Astrocyte of the spinal cord (primary cell): ENCODE data around the gene DEK.

Source experiments
- DNase-seq: peaks from one replicate; pipeline ENCODE4 v3.0.0; 2011; ENCODE audit warnings: low read depth, low spot score
- H3K4me3 ChIP-seq: 2 replicates; pipeline ENCODE4 v1.5.1; 2011; ENCODE audit warnings: low read depth, mild to moderate bottlenecking, low read length, moderate library complexity
- in situ Hi-C: cut with HindIII; loops from 2 replicates; pipeline ENCODE4 v1.10.0; 2017; ENCODE audit warnings: low sequenced_read_pairs
- TF ChIP-seq, protein P1 (sequence below): IDR thresholded peaks from 2 replicates; pipeline ENCODE4 v1.5.1; 2012; ENCODE audit warnings: low read depth, mild to moderate bottlenecking, low read length, inconsistent platforms

DEK gene

DNA sequence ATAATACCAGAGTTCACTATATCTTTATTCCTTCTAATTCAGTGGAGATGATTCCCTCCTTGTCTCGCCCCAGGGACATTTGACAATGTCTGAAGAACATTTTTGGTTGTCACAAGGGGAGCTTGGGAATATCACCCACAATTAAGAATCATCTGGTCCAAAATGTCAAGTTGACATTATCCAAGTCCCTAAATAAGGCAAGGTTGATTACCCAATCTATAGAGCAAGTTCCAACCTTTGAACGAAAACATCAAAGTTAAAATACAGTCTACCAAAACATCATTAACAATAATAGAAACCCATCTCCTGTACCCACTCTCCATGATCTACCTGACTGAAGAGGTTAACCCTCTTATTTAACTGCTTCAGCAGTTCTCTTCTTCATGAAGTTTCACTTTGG, 15.6 kb downstream of the DEK start:
- no peak overlapping the region for H3K4me3 ChIP-seq
- in situ Hi-C loops = no loop called here
- no peak for DNase-seq
- TF ChIP-seq, protein P1, sequence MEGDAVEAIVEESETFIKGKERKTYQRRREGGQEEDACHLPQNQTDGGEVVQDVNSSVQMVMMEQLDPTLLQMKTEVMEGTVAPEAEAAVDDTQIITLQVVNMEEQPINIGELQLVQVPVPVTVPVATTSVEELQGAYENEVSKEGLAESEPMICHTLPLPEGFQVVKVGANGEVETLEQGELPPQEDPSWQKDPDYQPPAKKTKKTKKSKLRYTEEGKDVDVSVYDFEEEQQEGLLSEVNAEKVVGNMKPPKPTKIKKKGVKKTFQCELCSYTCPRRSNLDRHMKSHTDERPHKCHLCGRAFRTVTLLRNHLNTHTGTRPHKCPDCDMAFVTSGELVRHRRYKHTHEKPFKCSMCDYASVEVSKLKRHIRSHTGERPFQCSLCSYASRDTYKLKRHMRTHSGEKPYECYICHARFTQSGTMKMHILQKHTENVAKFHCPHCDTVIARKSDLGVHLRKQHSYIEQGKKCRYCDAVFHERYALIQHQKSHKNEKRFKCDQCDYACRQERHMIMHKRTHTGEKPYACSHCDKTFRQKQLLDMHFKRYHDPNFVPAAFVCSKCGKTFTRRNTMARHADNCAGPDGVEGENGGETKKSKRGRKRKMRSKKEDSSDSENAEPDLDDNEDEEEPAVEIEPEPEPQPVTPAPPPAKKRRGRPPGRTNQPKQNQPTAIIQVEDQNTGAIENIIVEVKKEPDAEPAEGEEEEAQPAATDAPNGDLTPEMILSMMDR = no peak

DNA sequence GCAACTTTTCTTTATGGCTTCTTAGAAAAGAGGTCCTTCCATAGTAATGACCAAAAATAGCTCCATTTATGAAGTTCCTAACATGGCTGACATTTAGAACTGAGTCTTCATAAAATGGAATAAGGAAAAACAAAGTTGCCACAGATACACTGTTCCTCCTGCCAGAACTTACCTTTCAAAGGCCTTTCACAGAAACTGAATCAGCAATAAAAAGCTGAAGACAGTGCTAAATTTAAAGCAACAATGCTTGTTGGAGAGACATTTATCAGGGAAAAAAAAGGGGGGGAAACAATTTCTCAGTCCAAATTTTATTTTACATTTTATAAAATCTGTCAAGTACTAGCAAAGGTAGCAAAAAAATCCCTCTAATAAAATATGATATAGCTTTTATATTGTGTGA, 17.3 kb downstream of the DEK start:
- no peak overlapping the region for H3K4me3 ChIP-seq
- in situ Hi-C loops = no loop called here
- TF ChIP-seq, protein P1 = no peak
- no peak for DNase-seq

DNA sequence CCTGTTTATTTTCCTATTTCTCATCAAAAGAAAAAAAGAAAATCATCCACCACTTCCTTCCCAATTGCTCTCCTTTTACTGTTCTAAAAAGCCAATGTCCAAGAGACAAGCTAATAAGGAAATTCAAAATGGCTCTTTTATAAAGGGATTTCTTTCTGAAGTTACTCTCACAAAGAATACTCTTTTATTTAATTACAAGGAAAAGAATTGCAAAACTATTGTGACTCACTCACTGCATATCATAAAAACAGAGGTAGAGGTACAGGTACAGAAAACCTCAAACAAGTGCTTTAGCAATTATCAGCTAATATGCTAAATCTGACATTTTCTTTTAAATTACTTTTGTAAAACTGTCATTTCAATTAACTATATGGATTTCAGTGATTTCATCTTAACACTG, 18.1 kb downstream of the DEK start:
- in situ Hi-C loops = no loop called here
- no peak for DNase-seq
- H3K4me3 ChIP-seq = no peak overlapping the region
- TF ChIP-seq, protein P1 = no peak

DNA sequence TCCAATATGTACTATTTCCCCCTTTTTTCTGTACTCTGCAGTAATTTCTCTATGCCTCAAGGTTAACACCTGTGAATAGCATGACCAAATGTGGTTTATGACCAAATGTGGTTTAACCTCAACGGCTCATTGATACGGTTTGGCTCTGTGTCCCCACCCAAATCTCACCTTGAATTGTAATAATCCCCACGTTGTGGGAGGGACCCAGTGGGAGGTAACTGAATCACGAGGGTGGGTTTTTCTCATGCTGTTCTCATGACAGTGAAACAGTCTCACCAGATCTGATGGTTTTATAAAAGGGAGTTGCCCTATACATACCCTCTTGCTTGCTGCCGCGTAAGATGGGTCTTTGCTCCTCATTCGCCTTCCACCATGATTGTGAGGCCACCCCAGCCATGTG, 18.7 kb downstream of the DEK start:
- TF ChIP-seq, protein P1 = no peak
- DNase-seq = no peak
- H3K4me3 ChIP-seq = no peak overlapping the region
- in situ Hi-C loops = no loop called here

DNA sequence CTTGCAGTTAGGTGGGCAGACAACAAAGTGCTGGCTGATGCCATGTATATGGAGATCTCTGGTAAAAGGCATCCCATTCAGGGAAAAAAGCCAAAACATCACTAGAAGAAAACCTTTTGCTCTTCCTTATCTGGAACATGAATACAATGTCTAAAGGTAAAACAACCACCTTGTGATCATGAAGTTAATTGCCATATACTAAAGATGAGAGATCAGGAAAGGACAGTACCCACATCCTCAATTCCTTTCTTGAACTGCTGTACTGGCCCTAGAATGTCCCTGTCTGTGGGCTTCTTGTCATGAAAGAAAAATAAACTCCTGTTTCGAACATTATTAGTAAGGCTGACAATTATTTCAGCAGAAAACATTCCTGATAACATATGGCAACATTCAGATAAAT, 19.3 kb downstream of the DEK start:
- in situ Hi-C loops = no loop called here
- H3K4me3 ChIP-seq = no peak overlapping the region
- TF ChIP-seq, protein P1 = no peak
- no peak for DNase-seq

DNA sequence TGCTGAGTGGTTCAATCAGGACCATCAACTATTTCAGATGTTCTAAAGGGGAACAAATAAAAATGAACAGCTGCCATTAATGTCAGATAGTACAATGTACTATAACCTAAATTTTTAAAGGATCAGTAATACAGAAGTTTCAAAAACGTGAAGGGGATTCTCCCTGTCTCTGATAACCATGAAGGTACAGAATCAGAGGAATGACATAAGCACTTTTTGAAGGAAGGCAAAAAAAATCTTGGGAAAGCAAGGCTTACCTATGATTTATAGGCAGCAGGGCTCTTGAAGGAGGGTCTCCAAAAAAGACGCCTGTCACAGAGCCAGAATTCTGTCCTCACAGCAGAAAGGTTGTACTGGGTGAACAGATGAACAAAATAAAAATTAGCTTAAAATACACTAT, 20.1 kb downstream of the DEK start:
- no peak overlapping the region for H3K4me3 ChIP-seq
- TF ChIP-seq, protein P1 = no peak
- no peak for DNase-seq

DNA sequence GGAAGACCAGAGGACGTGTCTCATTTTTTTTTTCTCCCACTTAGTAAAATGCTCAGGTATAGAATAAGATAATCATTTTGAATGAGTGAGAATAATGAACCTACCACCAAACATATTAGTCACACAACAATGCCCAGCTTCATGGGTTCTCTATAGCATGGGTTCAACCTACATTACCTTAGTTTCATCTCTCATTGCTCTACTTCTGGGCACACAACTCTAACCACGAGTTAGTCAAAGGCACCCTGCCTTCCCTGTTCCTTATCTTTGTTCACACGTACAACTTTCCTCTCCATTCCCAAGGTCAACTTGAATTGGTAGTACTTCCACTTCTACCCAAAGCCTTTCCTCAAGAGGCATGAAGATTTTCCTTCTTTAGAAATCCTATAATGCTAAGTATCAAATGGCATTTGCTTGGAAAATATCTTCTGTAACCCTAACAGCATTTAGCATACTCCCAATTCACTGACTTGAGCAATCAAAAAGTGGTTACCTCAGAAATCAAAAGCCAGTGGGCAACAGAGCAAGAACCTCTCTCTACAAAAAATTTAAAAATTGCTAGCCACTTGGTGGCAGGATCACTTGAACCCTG, 20.9 kb downstream of the DEK start:
- TF ChIP-seq, protein P1 = no peak
- in situ Hi-C loops = no loop called here
- no peak overlapping the region for H3K4me3 ChIP-seq
- no peak for DNase-seq

More for the DNA sequence above, 20.1 kb downstream of the DEK start:
- in situ Hi-C loops = no loop called here
